ENCODE measurements around the gene HDHD5.

Gene HDHD5

DNA sequence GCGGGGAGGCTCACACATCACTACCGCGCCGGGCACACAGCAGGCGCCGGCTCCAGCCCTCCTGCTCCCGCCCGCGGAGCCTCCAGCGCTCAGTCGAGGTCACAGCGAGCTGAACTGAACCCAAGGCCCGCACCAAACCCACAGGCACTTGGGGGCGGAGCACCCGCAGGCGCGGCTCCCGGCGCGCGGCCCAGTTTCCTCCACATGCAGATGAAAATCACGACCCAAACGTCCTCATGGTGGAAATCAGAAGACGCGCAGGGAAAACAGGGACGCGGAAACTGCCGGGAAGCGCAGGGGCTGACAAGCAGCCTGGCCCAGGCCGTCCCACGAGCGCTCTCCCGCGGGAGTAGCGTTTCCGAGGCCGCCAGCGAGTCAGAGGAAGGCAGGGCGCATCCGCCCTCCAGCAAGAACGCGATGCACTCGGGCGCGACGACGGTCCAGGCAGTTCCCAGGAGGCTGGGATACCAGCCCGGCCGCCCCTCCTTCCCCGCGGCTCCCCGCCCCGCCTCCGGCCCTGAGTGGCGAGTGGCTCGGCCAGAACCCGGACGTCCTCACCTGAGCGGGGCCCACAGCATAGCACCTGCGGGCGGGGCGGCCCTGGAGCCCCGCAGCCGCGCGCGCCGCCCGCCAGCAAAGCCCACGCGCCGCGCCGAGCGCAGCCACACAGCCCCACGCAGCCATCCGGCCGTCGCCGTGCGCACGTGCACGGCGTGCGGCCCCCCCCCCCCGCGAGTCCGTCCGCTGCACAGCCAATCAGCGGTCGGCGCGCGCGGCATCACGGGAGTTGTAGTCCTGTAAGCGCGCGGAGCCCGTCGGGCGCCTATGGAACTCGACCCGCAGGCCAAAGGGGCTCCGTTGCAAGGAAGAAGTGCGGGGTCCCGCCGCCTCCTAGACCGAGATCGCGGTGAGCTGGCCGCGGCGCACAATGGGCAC is at the start of gene HDHD5:
TSS of gene HDHD5 (minus strand) at position 710 of the 936 bp plus-strand sequence. CDS start at position 684, 26 bp downstream.
- peak; percentile 93 for DNase-seq (ENCODE audit: low spot score)

GRCh38 chr22:17205432-17205831 is 46.4 kb upstream of the HDHD5 start:
- no peak for DNase-seq (ENCODE audit: low spot score)

GRCh38 chr22:17201285-17201945 is 42.3 kb upstream of the HDHD5 start:
- no peak for DNase-seq (ENCODE audit: low spot score)

- DNase-seq (ENCODE audit: low spot score) = peak; percentile 81
These were observed 40.1 kb upstream of the HDHD5 start for GRCh38 chr22:17199003-17199731.

- peak; percentile 95 for DNase-seq (ENCODE audit: low spot score)
These were observed 39.3 kb upstream of the HDHD5 start for GRCh38 chr22:17198170-17199002.

- DNase-seq (ENCODE audit: low spot score) = no peak
These were observed 35.1 kb upstream of the HDHD5 start for GRCh38 chr22:17194213-17194612.

- DNase-seq (ENCODE audit: low spot score) = no peak
These were observed 33.1 kb upstream of the HDHD5 start for GRCh38 chr22:17192186-17192585.

- no peak for DNase-seq (ENCODE audit: low spot score)
These were observed 32.2 kb upstream of the HDHD5 start for GRCh38 chr22:17191163-17191784.

- no peak for DNase-seq (ENCODE audit: low spot score)
These were observed 31.6 kb upstream of the HDHD5 start for GRCh38 chr22:17190702-17191101.

DNA sequence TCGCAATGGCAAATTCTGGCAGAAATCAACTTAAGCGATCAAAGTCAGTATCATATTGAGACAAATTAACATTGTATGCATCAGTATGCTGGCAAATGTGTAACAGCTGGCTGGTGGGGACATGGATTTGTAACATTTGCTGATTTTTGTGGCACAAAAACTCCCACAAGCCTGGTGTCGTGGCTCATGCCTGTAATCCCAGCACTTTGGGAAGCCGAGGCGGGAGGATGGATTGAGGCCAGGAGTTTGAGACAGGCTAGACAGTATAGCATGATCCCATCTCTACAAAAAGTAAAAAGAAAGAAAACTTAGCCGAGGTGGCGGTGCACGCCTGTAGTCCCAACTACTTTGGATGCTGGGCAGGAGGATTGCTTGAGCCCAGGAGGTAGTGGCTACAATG is 17.6 kb upstream of the HDHD5 start:
- no peak for DNase-seq (ENCODE audit: low spot score)

DNA sequence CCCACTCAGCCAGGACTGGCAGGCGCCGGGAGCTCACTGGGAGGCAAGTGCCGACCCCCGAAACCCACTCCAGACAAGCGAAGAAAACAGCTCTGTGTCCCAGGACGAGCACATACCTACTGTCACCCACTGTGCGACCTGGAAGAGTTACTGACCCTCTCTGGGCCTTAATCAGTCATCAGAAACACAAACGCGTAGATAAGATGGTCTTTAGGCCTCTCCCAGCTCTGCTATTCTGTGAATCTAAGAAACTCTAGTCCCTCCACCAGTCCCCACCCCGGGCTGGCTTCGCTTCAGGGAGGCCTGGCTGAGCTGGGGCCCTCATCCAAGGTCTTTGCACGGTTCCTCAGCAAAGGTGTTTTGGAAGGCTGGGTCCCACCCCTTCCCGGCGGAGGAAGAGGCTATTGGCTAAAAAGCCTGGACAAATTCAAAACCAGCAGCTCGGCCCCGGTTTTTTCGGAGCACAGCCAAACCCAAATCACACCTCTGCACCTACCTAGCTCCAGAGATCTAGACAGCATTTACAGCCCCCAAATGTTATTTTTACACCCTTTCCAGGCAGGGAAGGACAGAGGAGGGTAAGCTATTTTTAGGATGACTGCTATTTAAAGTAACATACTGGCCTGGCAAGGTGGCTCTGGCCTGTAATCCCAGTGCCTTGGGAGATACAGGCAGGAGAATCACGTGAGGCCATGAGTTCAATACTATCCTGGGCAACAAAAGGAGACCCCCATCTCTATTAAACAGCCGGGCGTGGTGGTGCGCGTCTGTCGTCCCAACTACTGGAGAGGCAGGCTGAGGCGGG is 13.2 kb upstream of the HDHD5 start:
- no peak for DNase-seq (ENCODE audit: low spot score)

DNA sequence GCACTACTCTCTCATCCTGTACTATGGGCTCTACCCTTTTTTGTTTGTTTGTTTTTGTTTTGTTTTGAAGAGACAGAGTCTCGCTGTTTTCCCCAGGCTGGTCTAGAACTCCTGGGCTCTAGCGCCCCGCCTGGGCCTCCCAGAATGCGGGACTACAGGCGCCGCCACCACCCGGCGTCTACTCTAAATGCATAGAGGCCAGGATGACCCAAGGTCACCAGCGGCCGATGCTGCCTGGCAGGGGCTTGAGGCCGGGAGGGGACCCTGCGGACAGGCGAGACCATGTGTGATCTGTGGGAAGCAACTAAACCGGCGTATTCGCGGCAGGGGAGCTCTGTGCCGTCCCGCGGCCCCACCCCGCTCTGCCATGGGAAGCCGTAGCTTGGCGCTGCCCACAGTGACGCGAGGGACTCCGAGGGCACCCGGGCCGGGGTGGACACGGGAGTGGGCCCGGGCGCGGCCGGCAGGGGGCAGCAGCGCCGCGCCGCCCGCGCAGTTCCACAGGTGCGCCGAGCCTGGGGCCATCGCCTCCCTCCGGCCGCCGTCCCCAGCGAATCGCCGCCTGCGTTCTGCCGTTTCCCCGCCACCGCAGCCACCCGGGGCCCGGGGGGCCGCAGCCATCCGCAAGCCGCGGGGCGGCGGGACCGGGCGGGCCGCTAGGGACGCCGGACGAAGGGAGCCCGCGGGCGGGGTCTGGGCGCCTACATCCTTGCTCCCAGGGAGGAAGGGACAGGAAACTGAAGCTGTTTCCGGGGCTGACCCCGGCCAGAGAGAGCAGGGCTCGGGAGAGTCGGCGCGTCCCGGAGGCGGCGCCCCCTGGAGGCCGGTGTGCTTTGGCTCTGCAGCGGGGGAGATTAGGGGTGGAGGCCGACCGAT is 12.3 kb upstream of the HDHD5 start:
- DNase-seq (ENCODE audit: low spot score) = peak; percentile 97

DNA sequence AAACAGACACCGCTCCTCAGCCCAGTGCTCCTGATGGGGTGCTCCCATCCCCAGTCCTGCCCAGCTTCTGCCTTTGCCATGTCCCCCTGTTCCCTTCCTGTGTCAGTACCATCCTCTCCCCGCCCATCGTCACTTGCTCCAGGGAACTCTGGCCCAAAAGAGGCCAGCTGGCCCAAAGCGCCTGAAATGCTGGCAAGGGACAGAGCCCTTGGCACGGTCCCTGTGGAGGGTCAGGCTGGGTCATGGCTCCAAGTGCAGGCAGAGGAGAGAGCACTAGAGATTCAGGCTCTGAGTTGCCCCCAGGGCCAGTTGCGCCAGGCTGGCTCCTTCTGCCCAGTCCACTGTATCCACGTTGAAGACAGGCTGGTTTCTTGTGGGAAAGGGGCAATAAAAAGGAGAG is 8.4 kb upstream of the HDHD5 start:
- DNase-seq (ENCODE audit: low spot score) = no peak

DNA sequence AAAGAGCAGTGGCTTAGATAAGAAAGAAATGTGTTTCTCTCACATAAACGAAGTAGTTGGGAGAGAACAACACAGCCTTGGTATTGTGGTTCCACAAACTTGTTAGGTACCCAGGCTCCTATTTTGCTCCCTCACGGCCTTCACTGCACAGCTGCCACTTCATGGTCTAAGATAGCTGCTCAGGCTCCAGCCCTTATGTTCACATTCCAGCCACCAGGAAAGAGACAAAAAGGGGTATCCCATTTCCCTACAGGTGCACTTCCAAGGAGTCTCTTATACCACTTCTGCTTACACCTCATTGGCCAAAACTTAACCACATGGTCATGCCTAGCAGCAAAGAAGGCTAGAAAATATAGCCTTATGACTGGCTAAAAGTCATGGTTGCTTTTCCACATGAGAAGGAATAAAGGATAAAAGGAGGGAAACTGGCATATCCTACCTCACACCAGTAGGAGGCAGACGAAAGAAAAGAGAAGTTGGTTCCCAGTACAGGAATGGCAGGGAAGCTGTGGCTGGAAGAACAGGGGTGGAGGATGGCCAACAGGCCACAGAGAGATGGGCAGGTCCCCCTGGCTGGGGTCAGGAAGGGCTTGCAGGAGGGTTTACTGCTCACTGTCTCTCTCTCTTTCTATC is 5.4 kb upstream of the HDHD5 start:
- DNase-seq (ENCODE audit: low spot score) = no peak

DNA sequence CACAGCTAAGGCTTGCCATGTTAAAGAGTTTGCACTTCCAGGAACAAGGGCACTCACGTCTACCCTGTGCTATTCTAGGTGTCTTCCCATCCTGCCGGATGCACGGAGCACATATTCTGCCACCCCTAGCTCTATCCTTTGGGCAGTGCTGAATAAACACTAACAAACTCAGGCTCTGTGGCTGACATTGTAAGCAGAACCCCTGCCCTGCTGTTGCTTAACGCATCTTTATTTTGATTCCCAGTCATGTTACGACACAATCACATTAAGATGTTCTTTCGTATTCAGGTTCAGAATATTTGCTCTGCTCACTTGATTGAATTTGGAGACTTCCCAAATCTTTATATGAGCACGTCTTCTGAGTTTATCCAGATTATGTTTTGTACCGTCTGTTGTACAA is 3.7 kb upstream of the HDHD5 start:
- DNase-seq (ENCODE audit: low spot score) = no peak

- no peak for DNase-seq (ENCODE audit: low spot score)
These were observed 2.9 kb upstream of the HDHD5 start for GRCh38 chr22:17161991-17162390.

DNA sequence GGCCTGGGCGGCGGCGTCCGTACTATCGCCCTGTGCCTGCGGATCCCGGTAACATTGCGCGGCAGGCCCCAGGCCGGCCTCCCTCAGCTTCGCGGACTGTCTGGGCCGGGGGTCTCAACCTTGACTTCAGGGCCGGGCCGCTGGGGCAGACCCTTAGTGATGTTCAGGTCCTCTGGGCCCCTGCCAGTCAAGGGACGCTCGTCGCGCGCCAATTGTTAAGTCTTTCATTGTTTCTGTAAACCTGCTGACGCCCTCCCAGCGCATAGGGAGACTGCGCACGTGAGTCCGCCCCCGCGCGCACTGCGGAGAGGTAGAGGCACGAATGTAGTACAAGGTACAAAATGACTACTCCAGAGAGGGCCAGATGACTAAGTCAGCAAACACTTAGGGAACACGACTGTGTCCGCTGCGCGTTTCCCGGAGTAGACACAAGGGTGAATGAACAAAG is 451 bp upstream of the HDHD5 start:
- DNase-seq (ENCODE audit: low spot score) = no peak

GRCh38 chr22:17158176-17158567 is 905 bp downstream of the HDHD5 start:
- no peak for DNase-seq (ENCODE audit: low spot score)

GRCh38 chr22:17157714-17158113 is 1.4 kb downstream of the HDHD5 start:
- DNase-seq (ENCODE audit: low spot score) = no peak
